ENCODE data around the gene EFHD1.
"Not testable (repeated sequence)": the region's sequence is repeated elsewhere in the genome, so short reads cannot be mapped to it uniquely, and the experiment has no call there.

The EFHD1 gene

GRCh38 chr2:232697807-232698110, 64.4 kb downstream of the EFHD1 start:
- DNase-seq = no peak

- DNase-seq = no peak
Observed at GRCh38 chr2:232698556-232699091, 65.2 kb downstream of the EFHD1 start.

GRCh38 chr2:232699110-232699509, 65.7 kb downstream of the EFHD1 start:
- no peak for DNase-seq

- DNase-seq = no peak
Observed at GRCh38 chr2:232700154-232700553, 66.8 kb downstream of the EFHD1 start.

- DNase-seq = no peak
Observed at GRCh38 chr2:232707076-232707475, 73.7 kb downstream of the EFHD1 start.

GRCh38 chr2:232713505-232713904, 80.1 kb downstream of the EFHD1 start:
- no peak for DNase-seq

- DNase-seq = no peak
Observed at GRCh38 chr2:232714969-232715368, 81.6 kb downstream of the EFHD1 start.

GRCh38 chr2:232720056-232720455, 86.7 kb downstream of the EFHD1 start:
- DNase-seq = not testable (repeated sequence)

- DNase-seq = no peak
Observed at GRCh38 chr2:232721261-232721660, 87.9 kb downstream of the EFHD1 start.

GRCh38 chr2:232721882-232722281, 88.5 kb downstream of the EFHD1 start:
- no peak for DNase-seq

- DNase-seq = no peak
Observed at GRCh38 chr2:232723027-232723426, 89.6 kb downstream of the EFHD1 start.

- DNase-seq = no peak
Observed at GRCh38 chr2:232728785-232729184, 95.4 kb downstream of the EFHD1 start.

- no peak for DNase-seq
Observed at GRCh38 chr2:232731470-232731869, 98.1 kb downstream of the EFHD1 start.

Measured in cortex of kidney (tissue), 1 donor.